Inferior parietal cortex (tissue), 1 donor: ENCODE results near the gene ERC1.

ENCODE experiments used
- DNase-seq: peaks from one replicate; pipeline ENCODE4 v3.0.0-alpha.2; 2016; ENCODE audit errors: extremely low spot score

Gene ERC1

DNA sequence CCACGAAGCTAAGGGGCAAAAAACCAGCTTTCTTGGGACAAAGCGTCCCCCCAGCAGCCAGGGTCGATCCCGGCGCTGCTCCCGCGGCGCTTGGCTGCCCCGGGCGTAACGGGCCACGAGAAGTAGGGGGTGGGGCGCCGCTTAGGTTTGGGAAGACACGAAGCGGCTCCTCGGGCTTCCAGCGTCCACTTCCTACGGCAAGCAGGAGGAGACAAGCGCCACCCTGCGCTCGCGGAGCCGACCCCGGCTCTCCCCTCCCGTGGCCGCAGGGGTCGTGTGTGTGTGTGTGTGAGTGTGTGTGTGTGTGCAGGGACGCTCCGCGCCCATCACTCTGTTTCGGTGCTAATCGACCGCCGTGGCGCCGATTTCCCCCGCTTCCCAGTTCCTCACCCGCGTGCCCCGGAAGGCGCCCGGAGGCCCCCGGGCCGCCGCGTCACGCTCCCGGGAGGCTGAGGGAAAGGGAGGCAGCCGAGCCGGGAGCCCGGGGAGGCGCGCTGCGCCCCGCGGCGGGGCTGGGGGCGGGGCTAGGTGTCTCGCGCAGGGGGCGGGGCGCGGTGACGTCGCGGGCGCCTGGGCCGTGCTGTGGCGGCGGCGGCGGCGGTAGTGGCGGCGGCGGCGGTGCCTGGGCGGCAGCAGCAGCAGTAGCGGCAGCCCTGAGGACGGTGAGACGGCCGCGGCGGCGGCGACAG, at the start of gene ERC1:
ERC1 (plus strand) TSS at position 563 of the 689 bp plus-strand sequence. CDS start 36,681 bp downstream, outside the sequence.
- DNase-seq = peak; percentile 77

DNA sequence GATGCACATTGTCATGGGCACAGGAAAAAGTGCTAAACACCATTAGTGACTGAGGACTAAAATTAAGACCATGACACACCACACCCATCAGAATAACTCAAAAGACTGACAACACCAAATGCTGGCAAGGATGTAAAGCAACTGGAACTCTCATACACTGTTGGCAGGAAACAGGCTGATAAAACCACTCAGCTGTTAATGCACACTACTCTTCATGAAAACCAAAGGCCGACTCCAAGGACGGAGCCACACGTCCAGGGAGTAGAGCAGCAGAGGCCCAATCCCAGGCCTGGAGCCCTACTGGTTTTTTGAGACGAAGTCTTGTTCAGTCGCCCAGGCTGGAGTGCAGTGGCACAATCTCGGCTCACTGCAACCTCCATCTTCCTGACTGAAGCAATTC, 48.0 kb upstream of the ERC1 start:
- DNase-seq = no peak

DNA sequence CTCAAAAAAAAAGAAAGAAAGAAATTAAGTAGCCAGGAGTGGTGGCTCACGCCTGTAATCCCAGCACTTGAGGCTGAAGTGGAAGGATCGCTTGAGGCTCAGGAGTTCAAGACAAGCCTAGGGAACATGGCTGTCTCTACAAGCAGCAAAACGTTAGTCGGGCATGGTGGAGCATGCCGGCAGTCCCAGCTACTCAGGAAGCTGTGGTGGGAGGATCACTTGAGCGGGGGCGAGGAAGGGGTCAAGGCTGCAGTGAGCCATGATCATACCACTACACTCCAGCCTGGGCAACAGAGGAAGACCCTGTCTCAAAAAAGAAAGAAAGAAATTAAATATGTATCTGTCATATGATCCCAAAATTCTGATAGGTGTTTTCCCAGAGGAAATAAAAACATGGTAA, 46.8 kb upstream of the ERC1 start:
- no peak for DNase-seq

DNA sequence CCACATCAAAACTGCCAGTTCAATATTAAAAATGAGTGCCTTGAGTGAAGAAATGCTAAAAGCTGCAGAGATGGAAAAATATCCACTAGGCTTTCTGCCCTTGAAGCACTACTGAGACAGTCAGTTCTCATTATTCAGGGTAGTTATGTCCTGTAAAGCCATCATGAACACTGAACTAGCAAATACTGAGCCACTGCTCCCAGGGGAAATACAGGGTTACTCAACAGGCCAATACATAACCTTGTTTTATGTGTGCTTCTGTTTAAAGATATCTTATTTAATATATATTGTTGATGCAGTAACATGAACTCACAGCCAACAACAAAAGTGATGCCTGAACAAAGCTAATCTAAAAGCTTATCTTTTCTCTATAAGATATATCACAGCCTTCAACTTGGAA, 44.8 kb upstream of the ERC1 start:
- no peak for DNase-seq

DNA sequence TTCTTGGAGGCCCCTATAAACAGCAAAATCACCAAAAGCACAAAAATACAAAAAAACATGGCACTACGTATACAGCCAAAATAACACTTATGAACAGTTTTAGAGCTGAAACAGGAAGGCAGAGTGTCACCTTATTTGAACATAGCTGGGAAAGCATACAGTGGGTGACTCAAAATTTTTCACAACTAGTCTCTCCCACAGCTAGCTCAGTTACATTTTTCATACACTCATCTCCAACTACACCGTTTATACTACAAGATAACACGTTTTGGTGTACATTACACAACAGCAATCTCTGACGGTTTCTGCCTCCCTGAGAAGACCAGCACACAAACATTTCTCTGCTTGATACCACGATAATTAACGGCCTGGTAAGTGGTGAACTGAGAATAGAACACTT, 44.4 kb upstream of the ERC1 start:
- peak; percentile 24 for DNase-seq

DNA sequence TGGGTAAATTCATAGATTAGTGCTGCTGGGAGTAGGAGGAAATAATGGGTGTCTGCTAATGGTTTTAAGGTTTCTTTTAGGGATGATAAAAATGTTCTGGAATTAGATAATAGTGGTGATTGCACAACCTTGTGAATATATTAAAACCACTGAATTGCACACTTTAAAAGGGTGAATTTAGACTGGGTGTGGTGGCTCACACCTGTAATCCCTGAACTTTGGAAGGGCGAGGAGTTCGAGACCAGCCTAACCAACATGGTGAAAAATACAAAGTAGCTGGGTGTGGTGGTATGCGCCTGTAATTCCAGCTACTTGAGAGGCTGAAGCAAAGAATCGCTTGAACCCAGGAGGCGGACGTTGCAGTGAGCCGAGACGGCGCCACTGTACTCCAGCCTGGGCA, 42.8 kb upstream of the ERC1 start:
- DNase-seq = no peak

DNA sequence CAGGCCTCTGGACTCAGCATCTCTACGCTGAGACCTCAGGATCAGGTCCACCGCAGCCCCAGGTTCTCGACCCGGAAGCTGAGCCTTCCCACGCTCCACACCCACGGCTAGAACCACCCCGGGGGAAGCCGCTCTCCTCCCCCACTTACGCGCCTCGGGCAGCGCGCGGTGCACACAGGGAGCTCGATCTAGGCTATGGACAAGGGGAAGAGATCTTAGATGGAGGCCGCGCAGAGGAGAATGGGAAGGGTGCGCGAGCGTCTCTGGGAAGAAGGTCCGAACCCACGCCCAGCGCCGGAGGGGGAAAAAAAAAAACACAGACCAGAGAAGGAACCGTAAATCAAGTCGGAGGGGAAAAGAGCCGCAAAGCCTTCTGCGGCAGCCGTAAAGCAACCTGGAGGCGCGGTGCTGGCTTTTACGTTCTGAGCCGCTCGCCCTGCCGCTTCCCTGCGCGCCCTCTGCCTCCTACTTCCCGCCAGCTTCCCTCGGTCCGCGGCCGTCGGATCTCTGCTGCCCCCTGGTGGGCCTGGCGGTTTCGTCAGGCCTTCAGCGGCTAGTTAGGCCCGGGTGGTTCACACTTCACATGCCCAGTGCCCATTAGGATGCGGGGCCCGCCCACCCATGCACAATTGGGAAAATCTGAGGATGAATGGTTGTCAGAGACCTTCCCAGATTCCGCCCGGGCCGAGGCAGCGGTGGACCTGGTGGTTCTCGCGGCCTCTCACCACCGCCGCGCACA, 41.4 kb upstream of the ERC1 start, which contains the start of gene RAD52:
RAD52 (minus strand) TSS at position 242 of the 739 bp plus-strand sequence. CDS start 16,636 bp downstream, outside the sequence.
- DNase-seq = peak; percentile 96

DNA sequence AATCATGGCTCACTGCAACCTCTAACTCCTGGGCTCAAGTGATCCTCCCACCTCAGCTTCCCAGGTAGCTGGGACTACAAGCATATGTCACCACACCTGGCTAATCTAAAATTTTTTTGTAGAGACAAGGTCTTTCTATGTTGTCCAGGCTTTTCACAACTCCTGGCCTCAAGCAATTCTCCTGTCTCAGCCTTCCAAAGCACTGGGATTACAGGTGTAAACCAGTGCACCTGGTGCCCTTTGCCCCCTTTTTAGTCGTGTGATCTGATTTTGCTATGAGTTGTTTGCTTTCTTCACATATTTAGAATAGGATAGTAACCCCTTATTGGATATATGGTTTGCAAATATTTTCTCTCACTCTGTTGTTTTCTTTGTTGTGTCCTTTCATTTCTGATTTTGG, 39.8 kb upstream of the ERC1 start:
- DNase-seq = no peak

DNA sequence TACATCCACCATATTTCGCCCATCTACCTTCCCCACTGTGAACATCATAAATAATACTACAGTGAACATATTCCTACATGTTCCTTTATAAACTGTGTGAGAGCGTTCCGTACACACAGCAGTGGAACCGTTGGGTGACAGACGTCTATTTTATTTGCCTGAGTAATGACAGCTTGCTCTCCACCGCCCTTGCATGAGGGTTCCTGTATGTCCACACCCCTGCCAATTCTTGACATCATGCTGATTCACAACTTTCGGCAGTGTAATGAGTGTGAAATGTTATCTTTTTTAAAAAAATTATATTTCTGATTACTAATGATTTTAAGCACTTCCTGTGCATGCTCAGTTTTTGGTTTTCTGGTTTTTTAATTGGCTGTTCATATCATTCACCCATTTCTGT, 37.2 kb upstream of the ERC1 start:
- no peak for DNase-seq

DNA sequence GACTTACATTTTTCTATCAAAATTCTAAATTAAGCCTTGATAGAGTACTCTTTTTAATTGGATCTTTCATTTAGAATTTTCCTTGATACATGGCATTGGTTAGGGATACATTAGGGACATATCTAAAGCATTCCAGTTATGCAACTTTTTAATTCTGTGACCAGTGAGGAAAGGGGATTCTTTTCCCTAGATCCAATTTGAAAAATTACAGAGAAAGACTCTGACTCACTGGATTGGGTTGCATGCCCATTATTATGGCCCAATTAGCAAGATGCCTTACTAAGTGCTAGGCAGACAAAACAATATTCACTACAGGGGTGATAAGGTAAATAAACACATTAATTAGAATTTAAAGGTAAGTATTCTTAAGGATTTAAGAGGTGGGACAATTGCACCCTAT, 36.3 kb upstream of the ERC1 start:
- DNase-seq = no peak

DNA sequence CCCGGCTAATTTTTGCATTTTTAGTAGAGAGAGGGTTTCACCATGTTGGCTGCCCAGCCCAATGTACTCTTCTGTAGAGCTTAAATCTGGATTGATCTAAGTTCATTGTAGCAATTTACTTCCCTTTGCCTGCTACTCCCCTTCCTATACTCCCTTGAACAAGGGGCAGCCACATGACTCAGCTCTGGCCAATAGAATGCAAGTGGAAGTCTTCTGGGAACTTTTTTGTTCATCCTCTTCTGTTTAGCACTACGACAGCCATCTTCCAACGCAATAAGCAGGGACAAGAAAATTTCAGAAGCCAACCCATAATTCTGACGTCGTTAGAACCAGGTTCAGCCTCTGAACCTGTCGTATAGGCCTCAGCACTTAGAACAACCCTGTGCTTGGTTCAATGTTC, 35.1 kb upstream of the ERC1 start:
- DNase-seq = no peak

DNA sequence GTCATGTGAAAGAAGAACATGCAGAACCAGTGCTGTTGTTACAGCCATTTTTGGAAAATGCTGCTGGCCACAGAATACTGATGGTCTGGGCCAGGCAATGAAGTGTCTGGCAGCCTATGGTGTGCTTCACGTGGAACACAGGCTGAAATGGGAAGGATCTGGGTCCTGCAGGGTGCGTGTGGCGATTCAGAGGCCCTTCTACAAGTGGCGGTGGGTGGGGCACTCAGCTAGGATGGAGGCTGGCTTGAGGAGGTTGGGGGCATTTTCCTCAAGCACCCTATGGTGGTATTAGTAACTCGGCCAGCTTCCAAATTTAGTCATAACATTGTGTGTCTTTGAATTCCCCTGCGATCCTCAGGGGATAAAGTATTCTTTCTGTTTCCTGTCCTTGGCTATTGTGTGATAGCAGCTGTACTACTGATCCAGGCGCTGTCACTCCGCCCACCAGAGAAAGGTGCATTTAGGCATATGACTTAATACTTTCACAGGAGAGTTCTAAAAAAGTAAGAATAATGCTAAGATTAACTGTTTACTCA, 32.4 kb upstream of the ERC1 start:
- no peak for DNase-seq

DNA sequence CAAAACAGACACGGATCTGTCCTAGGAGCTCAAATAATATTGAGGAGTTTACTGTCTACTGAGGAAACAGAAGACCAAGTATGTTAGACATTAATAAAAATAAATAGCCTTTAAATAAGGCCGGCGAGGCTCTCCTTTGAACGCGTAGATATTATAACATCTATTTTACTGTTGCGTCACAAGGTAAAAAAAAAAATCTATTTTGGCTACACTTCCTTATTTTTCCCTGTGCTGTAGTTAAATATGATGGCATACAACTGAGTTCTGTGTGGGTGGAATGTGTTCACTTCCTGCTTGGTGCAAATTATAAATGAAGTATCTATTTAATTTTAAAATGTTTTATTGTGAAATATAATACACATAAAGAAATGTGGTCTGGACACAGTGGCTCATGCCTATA, 24.3 kb upstream of the ERC1 start:
- no peak for DNase-seq

DNA sequence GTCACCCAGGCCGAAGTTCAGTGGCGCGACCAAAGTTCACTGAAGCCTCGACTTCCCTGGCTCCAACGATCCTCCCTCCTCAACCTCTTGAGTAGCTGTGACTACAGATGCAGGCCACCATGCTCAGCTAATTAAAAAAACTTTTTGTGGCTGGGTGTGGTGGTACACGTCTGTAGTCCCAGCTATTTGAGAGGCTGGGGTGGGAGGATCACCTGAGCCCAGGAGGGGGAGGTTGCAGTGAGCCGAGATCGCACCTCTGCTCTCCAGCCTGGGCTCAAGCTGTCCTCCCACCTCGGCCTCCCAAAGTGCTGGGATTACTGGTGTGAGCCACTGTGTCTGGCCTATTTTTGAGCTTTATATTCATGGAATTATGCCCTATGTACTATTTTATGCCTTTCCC, 23.4 kb upstream of the ERC1 start:
- no peak for DNase-seq

DNA sequence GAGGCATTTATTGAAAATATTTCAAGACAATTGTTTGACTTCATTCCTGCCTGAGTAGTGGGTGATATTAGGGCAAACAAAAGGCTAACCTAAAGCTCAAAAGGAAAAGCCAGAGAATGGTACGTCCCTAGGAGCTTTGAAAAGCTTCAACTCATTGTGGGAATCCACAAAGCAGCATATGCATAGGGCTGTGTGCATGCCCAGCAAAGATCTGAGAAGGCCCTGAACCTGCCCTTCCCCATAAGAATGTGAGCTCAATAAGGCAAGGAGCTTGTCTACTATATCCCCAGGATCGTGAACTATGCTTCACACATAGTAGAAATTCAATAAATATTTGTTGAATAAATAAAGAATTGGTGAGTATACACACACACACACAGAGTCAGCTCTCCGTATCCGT, 22.5 kb upstream of the ERC1 start:
- no peak for DNase-seq

DNA sequence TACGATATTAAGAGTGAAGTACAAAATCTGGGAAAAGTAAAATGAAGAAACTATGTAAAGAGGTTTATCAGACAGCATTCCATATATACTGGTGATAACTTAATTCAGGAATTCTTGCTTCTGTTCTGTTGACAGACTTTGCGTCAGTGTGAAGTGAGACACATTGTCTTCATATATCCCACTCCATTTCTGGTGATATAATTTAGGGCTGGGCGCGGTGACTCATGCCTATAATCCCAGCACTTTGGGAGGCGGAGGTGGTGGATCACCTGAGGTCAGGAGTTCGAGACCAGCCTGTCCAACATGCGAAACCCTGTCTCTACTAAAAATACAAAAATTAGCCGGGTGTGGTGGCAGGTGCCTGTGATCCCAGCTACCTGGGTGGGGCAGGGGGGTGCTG, 21.2 kb upstream of the ERC1 start:
- DNase-seq = no peak

DNA sequence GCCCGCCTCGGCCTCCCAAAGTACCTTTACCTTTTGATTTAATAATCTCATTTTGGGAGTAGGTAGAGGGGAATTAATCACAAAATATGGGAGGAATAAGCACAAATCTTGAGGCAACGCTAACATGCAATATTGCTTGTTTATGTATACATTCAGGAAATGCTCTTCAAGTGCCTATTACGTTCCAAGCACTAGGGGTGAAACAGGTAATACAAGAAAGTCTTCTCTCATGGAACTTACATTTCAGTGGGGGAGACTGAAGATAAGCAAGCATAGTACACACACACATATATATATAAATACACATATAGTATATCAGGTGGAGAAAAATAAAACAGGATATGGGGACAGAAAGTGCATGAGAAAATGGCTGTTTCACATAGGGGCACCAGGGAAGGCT, 19.0 kb upstream of the ERC1 start:
- no peak for DNase-seq

DNA sequence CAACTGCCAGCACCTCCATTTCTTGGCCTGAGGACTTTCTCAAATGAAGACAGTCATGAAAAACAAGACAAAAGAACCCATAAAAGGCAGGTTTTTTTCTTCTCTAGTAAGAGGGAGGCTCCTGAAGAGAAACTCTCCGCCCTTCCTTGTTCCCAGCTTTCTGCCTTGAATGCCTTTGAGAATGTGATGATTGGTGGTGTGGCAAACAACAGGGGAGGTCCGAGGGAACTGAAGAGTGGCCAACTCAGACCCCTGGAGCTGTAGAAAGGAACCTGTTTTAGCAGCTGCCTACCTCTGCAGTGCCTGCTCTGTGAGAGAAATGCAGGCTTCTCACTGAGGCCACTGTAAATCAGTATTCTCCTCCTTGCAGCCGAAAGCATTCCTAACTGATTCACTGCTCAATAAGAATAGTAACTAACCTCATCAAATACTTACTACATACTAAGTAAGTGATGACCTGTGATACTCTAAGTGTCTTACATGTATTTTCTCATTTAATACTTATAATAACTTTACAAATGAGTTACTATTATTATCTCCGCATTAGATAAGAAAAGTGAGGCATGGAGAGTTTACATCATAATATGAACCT, 16.7 kb upstream of the ERC1 start:
- DNase-seq = no peak

DNA sequence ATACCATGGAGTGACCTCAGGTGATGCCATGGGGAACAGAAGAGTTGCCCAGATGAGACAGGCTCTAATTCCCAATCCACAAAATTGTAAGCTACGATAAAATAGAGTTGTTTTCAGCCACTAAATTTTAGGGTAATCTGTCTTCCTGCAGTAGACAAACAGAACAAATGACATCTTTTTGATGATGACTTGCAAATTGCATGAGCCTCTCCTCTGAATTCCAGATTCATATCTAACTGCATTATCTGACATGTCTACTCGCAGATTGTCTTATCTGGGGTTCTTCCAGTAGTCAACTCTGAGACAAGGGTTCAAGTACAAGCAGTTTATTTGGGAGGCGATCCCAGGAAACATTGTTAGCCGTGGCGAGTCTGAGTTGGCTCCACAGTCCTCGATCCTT, 14.4 kb upstream of the ERC1 start:
- DNase-seq = no peak

DNA sequence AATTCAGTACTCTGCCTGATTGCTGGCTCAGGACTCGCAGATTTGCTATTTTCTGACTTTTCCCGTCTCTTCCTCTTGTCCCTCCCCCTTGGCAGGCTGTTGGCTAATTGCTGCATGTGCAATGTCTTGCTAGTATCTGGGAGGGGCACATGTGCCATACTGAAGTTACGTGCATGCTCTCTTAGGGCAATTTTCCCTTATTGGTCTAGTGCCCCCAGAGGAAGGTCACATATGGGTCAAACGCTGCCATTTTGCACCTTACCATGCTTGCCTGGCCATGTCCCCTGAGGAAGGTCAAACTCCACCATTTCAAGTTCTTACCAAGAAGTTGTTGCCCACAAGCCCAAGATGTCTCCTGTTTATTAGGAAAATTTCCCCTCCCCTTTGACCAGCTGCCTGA, 13.9 kb upstream of the ERC1 start:
- no peak for DNase-seq

DNA sequence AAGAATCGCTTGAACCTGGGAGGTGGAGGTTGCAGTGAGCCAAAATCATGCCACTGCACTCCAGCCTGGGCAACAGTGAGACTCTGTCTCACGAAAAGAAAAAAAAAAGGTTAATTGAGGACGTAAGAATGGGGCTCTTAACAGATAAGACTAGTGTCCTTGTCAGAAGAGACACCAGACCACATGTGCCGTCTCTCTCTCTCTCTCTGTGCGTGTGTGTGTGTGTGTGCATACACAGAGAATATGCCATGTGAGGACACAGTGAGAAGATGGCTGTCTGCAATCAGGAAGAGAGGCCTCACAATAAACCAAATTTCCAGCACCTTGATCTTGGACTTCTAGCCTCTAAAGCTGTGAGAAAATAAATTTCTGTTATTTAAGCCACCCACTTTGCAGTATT, 11.7 kb upstream of the ERC1 start:
- no peak for DNase-seq

DNA sequence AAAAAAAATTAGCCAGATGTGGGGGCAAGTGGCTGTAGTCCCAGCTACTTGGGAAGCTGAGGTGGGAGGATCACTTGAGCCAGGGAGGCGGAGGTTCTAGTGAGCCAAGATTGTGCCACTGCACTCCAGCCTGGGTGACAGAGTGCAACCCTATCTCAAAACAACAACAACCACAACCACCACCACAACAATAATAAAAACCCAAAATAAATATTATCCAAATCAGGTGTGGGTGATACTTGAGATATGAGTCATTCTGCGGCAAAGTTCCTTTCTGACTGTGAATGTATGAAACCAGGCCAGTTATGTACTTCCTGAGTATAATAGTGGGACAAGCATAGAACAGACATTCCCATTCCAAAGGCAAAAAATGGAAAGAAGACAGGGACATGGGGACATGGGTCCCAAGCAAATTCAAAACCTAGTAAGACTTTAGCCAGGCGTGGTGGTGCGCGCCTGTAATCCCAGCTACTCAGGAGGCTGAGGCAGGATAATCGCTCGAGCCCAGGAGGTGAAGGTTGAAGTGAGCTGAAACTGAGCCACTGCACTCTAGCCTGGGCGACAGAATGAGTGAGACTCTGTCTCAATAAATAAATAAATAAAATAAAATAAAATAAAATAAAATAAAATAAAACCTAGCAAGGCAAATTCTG, 9.7 kb upstream of the ERC1 start:
- no peak for DNase-seq
